IgD-negative memory B cell (primary cell): ENCODE results near the gene ADCY3. TPM values are rescaled to one million over a fixed set of nuclear protein-coding genes. Genes with fewer than 3 reads are reported as not detected.
"Not testable (repeated sequence)": the region's sequence is repeated elsewhere in the genome, so short reads cannot be mapped to it uniquely, and the experiment has no call there.

Experiments used
- H3K27ac Mint-ChIP-seq, 3 donors: one replicate each; pipeline ENCODE4 v1.8.0; 2020 to 2022; ENCODE audit warnings: mild to moderate bottlenecking in 3 of 3, mixed read lengths in 3 of 3, moderate library complexity in 1 of 3
- H3K27me3 Mint-ChIP-seq: one replicate; pipeline ENCODE4 v1.8.0; 2021; ENCODE audit warnings: mixed read lengths
- H3K36me3 Mint-ChIP-seq: one replicate; pipeline ENCODE4 v1.8.0; 2020; ENCODE audit warnings: mild to moderate bottlenecking, mixed read lengths
- H3K4me1 Mint-ChIP-seq, 3 donors: one replicate each; pipeline ENCODE4 v1.8.0; 2020 to 2022; ENCODE audit warnings: mixed read lengths in 3 of 3, mild to moderate bottlenecking in 1 of 3
- H3K4me3 Mint-ChIP-seq, 4 donors: one replicate each; pipeline ENCODE4 v1.8.0; 2020 to 2022; ENCODE audit warnings: mild to moderate bottlenecking in 4 of 4, mixed read lengths in 4 of 4, moderate library complexity in 3 of 4
- H3K9me3 Mint-ChIP-seq, 3 donors: one replicate each; pipeline ENCODE4 v1.8.0; 2020 to 2021; ENCODE audit warnings: mixed read lengths in 3 of 3, mild to moderate bottlenecking in 1 of 3
- polyA plus RNA-seq: library from polyadenylated mRNA; unstranded; fragments of 300-500 nt; fragmentation: Illumina TruSeq; gene quantifications from one replicate; pipeline ENCODE4 v1.2.3, GENCODE V29; 2021

Gene ADCY3
- polyA plus RNA-seq, 1 donor from 2014 or later = 25.9 TPM

GRCh38 chr2:24805811-24806660 lies 114.0 kb downstream of the ADCY3 start:
- not testable (repeated sequence) for H3K9me3 Mint-ChIP-seq, H3K27me3 Mint-ChIP-seq, H3K4me3 Mint-ChIP-seq, H3K4me1 Mint-ChIP-seq, H3K36me3 Mint-ChIP-seq
- peak overlapping the region in 1 of 3 donors; percentile 53 for H3K27ac Mint-ChIP-seq

- H3K36me3 Mint-ChIP-seq = peaks cover 13% of the 10 kb centered on the region
- not testable (repeated sequence) for H3K4me1 Mint-ChIP-seq, H3K27ac Mint-ChIP-seq, H3K27me3 Mint-ChIP-seq, H3K9me3 Mint-ChIP-seq, H3K4me3 Mint-ChIP-seq
Observed at GRCh38 chr2:24800487-24800886, 119.5 kb downstream of the ADCY3 start.

- Mint-ChIP-seq H3K4me3 (no peak overlapping the region), H3K36me3 (peaks cover 11% of the 10 kb centered on the region), H3K9me3 (no peaks in the 10 kb centered on the region), H3K4me1 (peaks cover 11 to 12% (median 11%) of the 10 kb centered on the region in 3 donors), H3K27ac (no peak overlapping the region), H3K27me3 (no peaks in the 10 kb centered on the region)
Observed at GRCh38 chr2:24797644-24798043, 122.4 kb downstream of the ADCY3 start.

GRCh38 chr2:24793761-24794435 lies 126.1 kb downstream of the ADCY3 start:
- peaks cover 15 to 17% (median 15%) of the 10 kb centered on the region in 3 donors for H3K4me1 Mint-ChIP-seq
- H3K4me3 Mint-ChIP-seq = peak overlapping the region; percentile 97 to 100 (median 100)
- no peaks in the 10 kb centered on the region for H3K27me3 Mint-ChIP-seq
- no peaks in the 10 kb centered on the region for H3K9me3 Mint-ChIP-seq
- H3K27ac Mint-ChIP-seq = peak overlapping the region; percentile 59 to 100 (median 99)
- H3K36me3 Mint-ChIP-seq = peaks cover under 1% of the 10 kb centered on the region

GRCh38 chr2:24792874-24793760 lies 126.9 kb downstream of the ADCY3 start, which contains the start of the genes CENPO and PTRHD1:
CENPO (plus strand) TSS chr2:24793425; CDS start chr2:24793920, 495 bp downstream.
PTRHD1 (minus strand) TSS chr2:24793391; CDS start chr2:24793377, 14 bp downstream.
- Mint-ChIP-seq H3K4me1 (peaks cover 16 to 17% (median 16%) of the 10 kb centered on the region in 3 donors), H3K27ac (peak within 1 kb of the TSS; percentile 99 to 100 (median 99)), H3K9me3 (no peaks in the 10 kb centered on the region), H3K36me3 (peaks cover 2% of the 10 kb centered on the region), H3K27me3 (no peaks in the 10 kb centered on the region), H3K4me3 (peak within 1 kb of the TSS; percentile 97 to 100 (median 100))

GRCh38 chr2:24792542-24792873 lies 127.5 kb downstream of the ADCY3 start:
- peaks cover 16 to 19% (median 16%) of the 10 kb centered on the region in 3 donors for H3K4me1 Mint-ChIP-seq
- H3K27me3 Mint-ChIP-seq = no peaks in the 10 kb centered on the region
- peaks cover 2% of the 10 kb centered on the region for H3K36me3 Mint-ChIP-seq
- no peaks in the 10 kb centered on the region for H3K9me3 Mint-ChIP-seq
- H3K27ac Mint-ChIP-seq = peak overlapping the region; percentile 99 to 100 (median 99)
- peak overlapping the region; percentile 97 to 100 (median 100) for H3K4me3 Mint-ChIP-seq

- Mint-ChIP-seq H3K9me3 (no peaks in the 10 kb centered on the region), H3K27ac (peak overlapping the region in 1 of 3 donors; percentile 69), H3K36me3 (peaks cover 2% of the 10 kb centered on the region), H3K4me3 (peak overlapping the region in 2 of 4 donors; percentile 67 to 77), H3K4me1 (peaks cover 16 to 24% (median 19%) of the 10 kb centered on the region in 3 donors), H3K27me3 (no peaks in the 10 kb centered on the region)
Observed at GRCh38 chr2:24791452-24791851, 128.6 kb downstream of the ADCY3 start.

GRCh38 chr2:24788816-24789215 lies 131.2 kb downstream of the ADCY3 start:
- no peak overlapping the region for H3K27ac Mint-ChIP-seq
- no peaks in the 10 kb centered on the region for H3K9me3 Mint-ChIP-seq
- peaks cover 2% of the 10 kb centered on the region for H3K36me3 Mint-ChIP-seq

GRCh38 chr2:24787532-24787931 lies 132.5 kb downstream of the ADCY3 start:
- Mint-ChIP-seq H3K36me3 (peaks cover 2% of the 10 kb centered on the region), H3K27ac (peak overlapping the region in 1 of 3 donors; percentile 17), H3K4me1 (peaks cover 17 to 23% (median 21%) of the 10 kb centered on the region in 3 donors), H3K4me3 (peak overlapping the region in 3 of 4 donors; percentile 3 to 87 (median 13)), H3K27me3 (no peaks in the 10 kb centered on the region), H3K9me3 (no peaks in the 10 kb centered on the region)

More at GRCh38 chr2:24788816-24789215, 131.2 kb downstream of the ADCY3 start:
- Mint-ChIP-seq H3K27me3 (no peaks in the 10 kb centered on the region), H3K4me3 (peak overlapping the region in 2 of 4 donors; percentile 24 to 30), H3K4me1 (peaks cover 22 to 30% (median 28%) of the 10 kb centered on the region in 3 donors)

- Mint-ChIP-seq H3K27ac (peak overlapping the region; percentile 0 to 94 (median 34)), H3K4me3 (peak overlapping the region; percentile 13 to 71 (median 38)), H3K9me3 (no peaks in the 10 kb centered on the region), H3K27me3 (no peaks in the 10 kb centered on the region), H3K36me3 (peaks cover 4% of the 10 kb centered on the region), H3K4me1 (peaks cover 14 to 20% (median 17%) of the 10 kb centered on the region in 3 donors)
Observed at GRCh38 chr2:24785671-24786321, 134.2 kb downstream of the ADCY3 start.

- no peak overlapping the region for H3K4me3 Mint-ChIP-seq
- no peak overlapping the region for H3K27ac Mint-ChIP-seq
- peaks cover 14 to 20% (median 17%) of the 10 kb centered on the region in 3 donors for H3K4me1 Mint-ChIP-seq
- H3K27me3 Mint-ChIP-seq = no peaks in the 10 kb centered on the region
- H3K9me3 Mint-ChIP-seq = no peaks in the 10 kb centered on the region
- peaks cover 1% of the 10 kb centered on the region for H3K36me3 Mint-ChIP-seq
Observed at GRCh38 chr2:24783641-24784040, 136.4 kb downstream of the ADCY3 start.

GRCh38 chr2:24779116-24779515 lies 140.9 kb downstream of the ADCY3 start:
- no peak overlapping the region for H3K27ac Mint-ChIP-seq
- no peaks in the 10 kb centered on the region for H3K27me3 Mint-ChIP-seq
- H3K36me3 Mint-ChIP-seq = peaks cover 1% of the 10 kb centered on the region
- H3K9me3 Mint-ChIP-seq = no peaks in the 10 kb centered on the region
- H3K4me3 Mint-ChIP-seq = no peak overlapping the region
- peaks cover 0 to 3% (median 0%) of the 10 kb centered on the region in 3 donors for H3K4me1 Mint-ChIP-seq

GRCh38 chr2:24774373-24774772 lies 145.7 kb downstream of the ADCY3 start:
- Mint-ChIP-seq H3K9me3 (no peaks in the 10 kb centered on the region), H3K36me3 (peaks cover 6% of the 10 kb centered on the region), H3K27ac (no peak overlapping the region), H3K4me3 (no peak overlapping the region), H3K27me3 (no peaks in the 10 kb centered on the region), H3K4me1 (peaks cover 0 to 3% (median 0%) of the 10 kb centered on the region in 3 donors)
